ENCODE measurements around the gene GORAB.

Gene GORAB

GRCh38 chr1:170536924-170537551 lies 5.1 kb downstream of the GORAB start:
- no peak for DNase-seq
- intact Hi-C loops (cut with DNase I), result no loop called here

DNA sequence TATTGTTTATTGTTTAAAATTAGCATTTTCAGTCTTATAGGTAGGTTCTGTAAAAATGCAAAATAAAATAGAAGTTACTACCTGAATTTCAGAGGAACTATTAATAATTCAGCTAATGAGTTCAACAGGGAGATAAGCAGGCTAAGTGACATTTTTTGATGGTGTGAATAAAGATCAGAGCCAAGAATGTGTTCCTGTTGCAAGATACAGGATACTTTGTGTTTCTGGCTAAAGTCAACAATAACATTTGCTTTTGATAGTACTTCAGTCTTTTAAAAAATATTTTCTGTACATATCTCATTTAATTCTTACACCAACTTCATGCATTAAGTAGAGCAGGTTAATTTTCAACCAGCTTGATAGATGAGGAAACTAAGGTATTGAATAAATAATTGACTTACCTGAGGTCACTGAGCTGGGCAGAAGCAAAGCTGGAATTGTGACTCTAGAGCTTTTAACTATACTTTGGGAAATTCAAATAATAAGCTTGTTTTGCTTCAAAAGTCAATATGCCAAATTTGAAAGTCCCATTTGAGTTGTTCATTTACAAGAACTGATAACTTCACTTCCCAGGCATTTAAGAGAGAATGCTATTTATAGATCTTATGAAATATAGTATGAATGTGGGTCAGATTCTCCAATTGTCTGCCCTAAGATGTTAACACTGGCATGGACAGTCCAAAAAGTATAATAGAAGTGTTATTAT lies 6.0 kb downstream of the GORAB start:
- DNase-seq, result no peak
- intact Hi-C loops (cut with DNase I), result no loop called here

DNA sequence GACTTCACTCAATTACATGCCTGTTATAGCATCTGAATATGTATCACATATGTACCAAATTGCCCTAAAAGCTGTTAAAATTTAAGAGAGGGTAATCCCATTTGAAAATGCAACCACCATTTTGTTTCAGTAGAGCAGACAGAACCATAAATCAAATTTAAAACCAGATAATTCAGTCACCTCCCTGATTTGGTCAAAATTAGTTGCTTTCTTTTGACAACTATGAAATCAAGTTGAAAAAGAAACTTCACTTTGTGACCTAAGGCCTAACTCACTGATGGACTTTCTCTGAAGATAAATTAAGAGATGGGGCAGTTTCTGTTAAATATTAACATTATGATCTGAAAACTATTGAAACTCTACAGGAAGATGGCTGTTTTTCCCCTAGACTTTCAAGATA lies 6.7 kb downstream of the GORAB start:
- intact Hi-C loops (cut with DNase I), result no loop called here
- DNase-seq, result no peak

- intact Hi-C loops (cut with DNase I), result no loop called here
Measured at GRCh38 chr1:170539154-170539553, 7.2 kb downstream of the GORAB start.

DNA sequence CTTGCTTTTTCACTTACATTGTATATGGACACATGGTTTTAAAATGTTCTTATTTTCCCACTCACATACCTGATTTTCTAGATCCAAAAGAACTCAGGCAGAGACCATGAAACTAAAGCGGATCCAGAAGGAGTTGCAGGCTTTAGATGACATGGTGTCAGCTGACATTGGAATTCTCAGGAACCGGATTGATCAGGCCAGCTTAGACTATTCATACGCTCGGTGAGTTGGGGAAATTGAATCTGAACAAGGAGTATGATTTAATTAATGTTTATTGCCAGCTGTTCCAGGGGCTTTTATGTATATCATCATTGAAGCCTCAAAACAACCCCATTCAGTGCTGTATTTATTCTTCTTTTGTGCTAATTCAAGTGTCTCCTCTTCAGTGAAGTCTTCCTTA lies 12.7 kb downstream of the GORAB start:
- intact Hi-C loops (cut with DNase I), result no loop called here
- no peak for DNase-seq

More at GRCh38 chr1:170539154-170539553, 7.2 kb downstream of the GORAB start:
- DNase-seq, result no peak

GRCh38 chr1:170545476-170545875 lies 13.5 kb downstream of the GORAB start:
- DNase-seq, result no peak
- intact Hi-C loops (cut with DNase I), result no loop called here

DNA sequence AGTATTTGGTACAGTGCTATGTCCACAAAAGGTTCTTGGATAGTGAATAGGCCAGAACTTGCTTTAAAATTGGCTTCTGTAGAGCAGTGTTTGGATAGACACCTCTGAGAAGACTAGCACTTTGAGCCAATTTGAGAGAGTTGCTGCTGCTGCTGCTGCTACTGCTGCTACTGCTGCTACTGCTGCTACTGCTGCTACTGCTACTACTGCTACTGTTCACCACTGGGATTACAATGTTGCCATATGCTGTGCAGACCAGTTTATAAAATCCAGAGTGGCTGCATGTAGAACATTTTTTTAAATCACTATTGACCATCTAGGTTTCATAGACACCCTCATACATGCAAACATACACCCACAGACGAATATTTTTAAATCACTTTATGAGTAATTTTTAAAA lies 15.3 kb downstream of the GORAB start:
- intact Hi-C loops (cut with DNase I), result no loop called here

GRCh38 chr1:170548497-170548896 lies 16.5 kb downstream of the GORAB start:
- no peak for DNase-seq
- intact Hi-C loops (cut with DNase I), result no loop called here

More for the DNA sequence above, 15.3 kb downstream of the GORAB start:
- DNase-seq, result no peak

- intact Hi-C loops (cut with DNase I), result no loop called here
Measured at GRCh38 chr1:170555370-170555769, 23.4 kb downstream of the GORAB start.

DNA sequence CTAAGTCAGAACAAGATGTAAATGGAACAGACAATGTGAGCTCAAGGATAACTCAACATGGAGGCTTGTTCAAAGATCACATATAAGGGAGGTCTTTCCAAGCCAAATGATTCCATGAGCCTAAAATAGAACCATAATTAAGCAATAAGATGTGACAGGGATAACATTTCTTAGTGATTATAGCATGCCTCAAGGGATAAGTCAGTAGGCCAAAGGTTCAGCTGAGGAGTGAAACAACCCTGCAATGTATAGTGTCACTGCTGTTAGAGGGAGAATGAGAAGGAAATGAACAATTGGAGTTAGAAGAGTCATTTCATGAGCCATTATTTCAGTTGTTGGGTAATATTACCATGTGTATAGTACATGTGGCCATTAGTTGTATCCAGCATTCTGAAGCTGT lies 25.0 kb downstream of the GORAB start:
- no peak for DNase-seq
- intact Hi-C loops (cut with DNase I), result no loop called here

More at GRCh38 chr1:170555370-170555769, 23.4 kb downstream of the GORAB start:
- DNase-seq, result no peak

- no peak for DNase-seq
- intact Hi-C loops (cut with DNase I), result no loop called here
Measured at GRCh38 chr1:170558731-170559130, 26.8 kb downstream of the GORAB start.

DNA sequence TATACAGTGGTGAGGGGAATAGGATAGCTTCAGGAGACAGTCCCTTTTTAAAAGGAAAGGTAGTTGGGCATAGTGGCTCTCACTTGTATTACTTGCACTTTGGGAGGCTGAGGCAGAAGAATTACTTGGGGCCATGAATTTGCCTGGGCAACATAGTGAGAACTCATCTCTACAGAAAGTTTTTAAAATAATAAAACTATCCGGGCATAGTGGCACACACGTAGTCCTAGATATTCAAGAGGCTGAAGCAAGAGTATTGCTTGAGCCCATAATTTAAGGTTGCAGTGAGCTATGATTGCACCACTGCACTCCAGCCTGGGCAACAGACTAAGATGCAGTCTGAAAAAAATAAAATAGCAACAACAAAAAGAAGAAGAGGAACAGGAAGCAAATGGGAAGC lies 27.2 kb downstream of the GORAB start:
- intact Hi-C loops (cut with DNase I), result no loop called here
- no peak for DNase-seq

DNA sequence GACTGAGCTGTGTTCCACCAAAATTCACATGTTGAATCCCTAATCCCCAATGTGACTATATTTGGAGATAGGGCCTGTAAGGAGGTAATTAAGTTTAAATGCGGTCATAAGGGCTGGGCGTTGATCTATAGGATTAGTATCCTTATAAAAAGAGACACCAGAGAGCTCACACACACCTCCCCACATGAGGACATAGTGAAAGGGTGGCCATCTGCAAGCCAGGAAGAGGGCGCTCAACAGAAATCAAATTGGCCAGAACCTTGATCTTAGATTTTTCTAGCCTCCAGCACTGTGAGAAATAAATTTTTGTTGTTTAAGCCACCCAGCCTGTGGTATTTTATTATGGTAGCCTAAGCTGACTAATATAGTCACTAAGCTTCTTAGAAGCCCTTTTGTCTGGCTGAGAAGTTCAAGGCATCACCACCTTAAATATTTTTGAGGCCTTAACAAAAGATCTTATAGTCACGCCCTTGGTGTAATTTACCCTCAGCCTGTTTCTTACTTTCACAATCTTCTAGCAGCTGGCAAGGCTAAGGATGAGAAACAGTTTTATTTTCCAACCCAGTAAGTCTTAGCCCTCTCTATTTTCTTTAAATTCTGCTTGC lies 28.8 kb downstream of the GORAB start:
- intact Hi-C loops (cut with DNase I), result no loop called here
- no peak for DNase-seq

- intact Hi-C loops (cut with DNase I), result no loop called here
- peak in 14 of 42 donors; percentile 3 to 64 (median 24) for DNase-seq
Measured at GRCh38 chr1:170562646-170563338, 30.8 kb downstream of the GORAB start.

DNA sequence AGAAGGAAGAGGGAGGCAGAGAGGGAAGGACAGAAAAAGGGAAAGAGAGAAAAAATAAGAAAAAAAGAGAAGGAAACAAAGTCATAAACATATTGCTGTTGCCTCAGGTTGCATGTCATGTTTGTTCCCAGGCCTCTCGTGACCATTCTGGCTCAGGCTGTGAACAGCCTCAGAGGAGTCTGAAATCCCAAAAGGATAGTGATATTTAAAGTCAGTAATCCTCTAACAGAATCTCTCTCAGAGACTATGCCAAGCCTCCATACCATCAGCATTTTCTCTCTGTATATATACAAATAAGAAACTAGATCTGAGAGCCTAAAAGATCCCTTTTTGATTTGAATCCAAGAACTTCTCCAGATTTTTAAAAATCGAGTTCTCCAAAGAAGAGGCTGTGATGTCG lies 35.2 kb downstream of the GORAB start:
- intact Hi-C loops (cut with DNase I), result no loop called here
- no peak for DNase-seq

GRCh38 chr1:170568197-170568596 lies 36.2 kb downstream of the GORAB start:
- intact Hi-C loops (cut with DNase I), result no loop called here
- no peak for DNase-seq

DNA sequence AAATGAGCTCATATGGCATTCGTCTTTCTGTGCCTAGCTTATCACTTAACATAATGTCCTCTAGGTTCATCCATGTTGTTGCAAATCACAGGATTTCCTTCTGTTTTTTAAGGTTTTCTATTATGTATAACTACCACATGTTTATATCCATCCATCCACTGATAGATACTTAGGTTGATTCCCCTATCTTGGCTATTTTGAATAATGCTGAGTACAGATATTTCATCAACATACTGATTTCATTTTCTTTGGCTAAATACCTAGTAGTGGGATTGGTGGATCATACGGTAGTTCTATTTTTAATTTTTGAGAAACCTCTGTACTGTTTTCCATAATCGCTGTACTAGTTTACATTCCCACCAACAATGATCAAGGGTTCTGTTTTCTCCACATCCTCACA lies 45.0 kb downstream of the GORAB start:
- DNase-seq, result no peak
- intact Hi-C loops (cut with DNase I), result no loop called here

GRCh38 chr1:170578359-170578758 lies 46.4 kb downstream of the GORAB start:
- intact Hi-C loops (cut with DNase I), result no loop called here

DNA sequence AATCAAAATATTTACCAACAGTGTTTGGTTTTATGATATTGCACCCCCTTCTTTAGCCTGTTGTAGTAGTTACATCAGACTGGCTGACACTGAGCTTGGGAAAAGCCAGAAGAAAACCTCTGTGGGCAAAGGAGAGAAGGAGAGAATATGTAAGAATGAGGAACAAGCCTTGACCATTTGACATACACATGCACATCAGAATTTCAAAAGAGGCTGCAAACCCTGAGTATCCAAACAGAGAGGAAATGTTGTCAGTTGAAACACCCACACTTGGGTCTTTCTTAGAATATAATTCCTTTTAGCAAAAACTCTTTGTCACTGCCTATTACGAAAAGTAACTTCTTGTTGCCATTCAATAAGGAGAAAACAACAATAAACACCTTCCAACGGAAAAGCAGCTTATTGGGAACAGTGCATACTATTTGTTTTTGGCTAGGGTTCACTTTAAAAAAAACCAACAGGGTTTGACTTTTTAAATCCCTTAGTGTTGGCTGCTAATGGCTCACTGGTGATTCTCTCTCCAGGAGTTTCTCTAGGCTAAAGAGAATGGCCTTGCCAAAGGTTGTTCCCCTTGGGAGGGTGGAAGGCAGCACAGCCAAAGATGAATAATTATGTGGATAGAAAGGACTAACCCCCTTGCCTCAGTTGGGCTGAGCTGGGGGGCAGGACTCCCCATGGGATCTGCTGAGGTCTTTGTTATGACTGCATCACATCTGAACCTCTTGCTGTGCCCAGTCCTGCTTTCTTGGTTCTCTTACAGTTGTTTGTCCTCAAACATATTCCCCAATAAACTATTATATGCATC lies 48.9 kb downstream of the GORAB start:
- DNase-seq, result no peak

More at GRCh38 chr1:170578359-170578758, 46.4 kb downstream of the GORAB start:
- DNase-seq, result no peak

More for the DNA sequence above, 48.9 kb downstream of the GORAB start:
- intact Hi-C loops (cut with DNase I), result no loop called here

All from head of caudate nucleus (tissue), 42 donors.